Camera-type eye (tissue), 1 donor: ENCODE results near the gene SAV1. TPM values are rescaled to one million over a fixed set of nuclear protein-coding genes. Genes with fewer than 3 reads are reported as not detected.

Source experiments
- total RNA-seq: library from RNA; depleted of rRNA; stranded (reverse); fragments of >200 nt; gene quantifications from one replicate; pipeline ENCODE4 v1.2.3, GENCODE V29; 2014

The SAV1 gene
- 52.7 TPM for total RNA-seq

GRCh38 chr14:50667996-50668825 lies at the start of gene SAV1:
TSS of gene SAV1 (minus strand) at chr14:50668306. CDS start at chr14:50667967, 339 bp downstream.

Other genes with a start within 250 kb of the SAV1 start
- 247 TPM for gene MAP4K5, start 135.7 kb downstream of the SAV1 start, total RNA-seq
- gene ATL1, start 108.2 kb downstream of the SAV1 start, total RNA-seq: 34.6 TPM
- 79.1 TPM for gene NIN, start 162.9 kb upstream of the SAV1 start, total RNA-seq
- gene ABHD12B, start 203.7 kb upstream of the SAV1 start, total RNA-seq: 10.2 TPM